GM23338 (cell line): ENCODE data around the gene MXRA8. TPM values are rescaled to one million over a fixed set of nuclear protein-coding genes. Genes with fewer than 3 reads are reported as not detected.

ENCODE experiments used
- ATAC-seq: fragments of 200-7000 bp; cut with Tn5 transposase; 3 replicates; pipeline ENCODE4 v1.9.1; 2020
- DNase-seq: peaks from one replicate; pipeline ENCODE4 v3.0.0-alpha.2; 2015; ENCODE audit warnings: low spot score
- H2AFZ ChIP-seq: fragments of 200-600 bp; sonication (generic); 2 replicates; pipeline ENCODE4 v1.8.0; 2016; ENCODE audit warnings: antibody characterized with exemption, mild to moderate bottlenecking, moderate library complexity
- H3F3A ChIP-seq: fragments of 200-600 bp; sonication (generic); replicated peaks from 2 replicates; pipeline ENCODE4 v1.8.0; 2017; ENCODE audit warnings: antibody characterized with exemption, mixed run types, low read depth
- H3K27ac ChIP-seq: fragments of 200-600 bp; sonication (generic); 2 replicates; pipeline ENCODE4 v1.6.1; 2016; ENCODE audit warnings: low read depth
- H3K27me3 ChIP-seq: fragments of 200-600 bp; sonication (generic); 2 replicates; pipeline ENCODE4 v1.8.0; 2016; ENCODE audit warnings: mild to moderate bottlenecking, mixed run types, moderate library complexity; ENCODE audit not compliant: insufficient read depth
- H3K36me3 ChIP-seq: fragments of 200-600 bp; sonication (generic); 2 replicates; pipeline ENCODE4 v1.8.0; 2016; ENCODE audit warnings: mild to moderate bottlenecking; ENCODE audit not compliant: insufficient read depth
- H3K4me1 ChIP-seq: fragments of 200-600 bp; sonication (generic); 2 replicates; pipeline ENCODE4 v1.8.0; 2016; ENCODE audit warnings: mild to moderate bottlenecking, moderate library complexity; ENCODE audit not compliant: insufficient read depth
- H3K4me2 ChIP-seq: fragments of 200-600 bp; sonication (generic); 2 replicates; pipeline ENCODE4 v1.7.1; 2017; ENCODE audit warnings: mixed run types
- H3K4me3 ChIP-seq: fragments of 200-600 bp; sonication (generic); 2 replicates; pipeline ENCODE4 v1.6.1; 2016; ENCODE audit warnings: mixed run types
- H3K79me2 ChIP-seq: fragments of 200-600 bp; sonication (generic); replicated peaks from 2 replicates; pipeline ENCODE4 v1.8.0; 2017; ENCODE audit warnings: mild to moderate bottlenecking; ENCODE audit not compliant: insufficient read depth
- H3K9me2 ChIP-seq: fragments of 200-600 bp; sonication (generic); 2 replicates; pipeline ENCODE4 v1.8.0; 2017; ENCODE audit not compliant: insufficient read depth
- H4K20me1 ChIP-seq: fragments of 200-600 bp; sonication (generic); replicated peaks from 2 replicates; pipeline ENCODE4 v1.8.0; 2017; ENCODE audit warnings: mild to moderate bottlenecking; ENCODE audit not compliant: insufficient read depth
- H3K27ac Mint-ChIP-seq: 2 replicates; pipeline ENCODE4 v1.8.0; 2020; ENCODE audit warnings: inconsistent platforms, mild to moderate bottlenecking, moderate library complexity, mixed read lengths
- H3K27me3 Mint-ChIP-seq: 3 replicates; pipeline ENCODE4 v1.8.0; 2022; ENCODE audit warnings: low read depth, mild to moderate bottlenecking, moderate library complexity, mixed read lengths, inconsistent platforms; ENCODE audit not compliant: insufficient read depth, poor library complexity
- H3K36me3 Mint-ChIP-seq: 3 replicates; pipeline ENCODE4 v1.8.0; 2021; ENCODE audit warnings: low read depth, mild to moderate bottlenecking, inconsistent platforms, moderate library complexity, mixed read lengths
- H3K4me1 Mint-ChIP-seq: 3 replicates; pipeline ENCODE4 v1.8.0; 2020; ENCODE audit warnings: mild to moderate bottlenecking, inconsistent platforms, mixed read lengths
- H3K4me3 Mint-ChIP-seq: 3 replicates; pipeline ENCODE4 v1.8.0; 2021; ENCODE audit warnings: moderate library complexity, mild to moderate bottlenecking, inconsistent platforms, mixed read lengths
- H3K9me3 Mint-ChIP-seq: 3 replicates; pipeline ENCODE4 v1.8.0; 2020; ENCODE audit warnings: moderate library complexity, mild to moderate bottlenecking, inconsistent platforms, mixed read lengths
- CTCF ChIP-seq, 2 experiments: fragments of 200-600 bp in 1 of 2; sonication (generic) in 1 of 2; conservative IDR thresholded peaks; 2 replicates each; pipeline versions ENCODE4 v1.5.1 to v1.6.1; 2016 to 2017; ENCODE audit warnings: antibody characterized with exemption in 2 of 2, low read depth in 2 of 2, mild to moderate bottlenecking in 2 of 2, moderate library complexity in 1 of 2
- ETS1 ChIP-seq: IDR thresholded peaks from 2 replicates; pipeline ENCODE4 v1.6.1; 2016; ENCODE audit warnings: antibody characterized with exemption
- EZH2 ChIP-seq: fragments of 200-600 bp; sonication (generic); IDR thresholded peaks from one replicate; pipeline ENCODE4 v1.8.0; 2017; ENCODE audit warnings: antibody characterized with exemption, mild to moderate bottlenecking, low read depth; ENCODE audit not compliant: unreplicated experiment
- EZH2phosphoT487 ChIP-seq: fragments of 200-600 bp; sonication (generic); IDR thresholded peaks from one replicate; pipeline ENCODE4 v1.8.1; 2018; ENCODE audit warnings: antibody characterized with exemption; ENCODE audit not compliant: unreplicated experiment
- NANOG ChIP-seq: IDR thresholded peaks from 2 replicates; pipeline ENCODE4 v1.6.1; 2016; ENCODE audit warnings: antibody characterized with exemption, borderline replicate concordance
- POLR2AphosphoS5 ChIP-seq: IDR thresholded peaks from 2 replicates; pipeline ENCODE4 v1.6.1; 2016; ENCODE audit warnings: antibody characterized with exemption, low read depth
- REST ChIP-seq: IDR thresholded peaks from one replicate; pipeline ENCODE4 v1.6.1; 2018; ENCODE audit warnings: antibody characterized with exemption; ENCODE audit not compliant: unreplicated experiment
- STAT1 ChIP-seq: IDR thresholded peaks from one replicate; pipeline ENCODE4 v1.6.1; 2016; ENCODE audit warnings: antibody characterized with exemption; ENCODE audit not compliant: unreplicated experiment
- ZNF331 ChIP-seq: fragments of 250-450 bp; sonication (Bioruptor Pico); IDR thresholded peaks from 2 replicates; pipeline ENCODE4 v1.5.0; 2020; ENCODE audit warnings: low read depth, mild to moderate bottlenecking, moderate library complexity
- polyA plus RNA-seq: library from polyadenylated mRNA; unstranded; fragments of >200 nt; fragmentation: Nextera tagmentation; extraction: Ambion mirVana; gene quantifications from 2 replicates; pipeline ENCODE4 v1.2.1, GENCODE V29; 2016
- total RNA-seq: library from RNA; depleted of rRNA; stranded (reverse); fragments of >200 nt; shearing (Covaris generic); gene quantifications from 2 replicates; pipeline ENCODE4 v1.2.3, GENCODE V29; 2014

The MXRA8 gene
- total and polyA plus RNA-seq, 2 experiments from 2014 or later, result 9.1 to 17.2 TPM

- no peak for TF ChIP-seq CTCF (conservative IDR thresholded peaks at IDR 0.05; ENCODE audit: low read depth in 2 of 2)
- no peak for TF ChIP-seq EZH2phosphoT487
- no peak for TF ChIP-seq REST
- no peak for TF ChIP-seq ETS1
These were observed 36.8 kb upstream of the MXRA8 start (continued) for GRCh38 chr1:1395166-1395565.

GRCh38 chr1:1394116-1394515, 35.8 kb upstream of the MXRA8 start:
- ATAC-seq (no peak), DNase-seq (no peak)
- Histone ChIP-seq H3K36me3 (peaks cover 73% of the 10 kb centered on the region), H2AFZ (no peak overlapping the region), H3F3A (peaks cover 47% of the 10 kb centered on the region), H3K27ac (no peak overlapping the region), H3K4me3 (no peak overlapping the region), H3K4me1 (0 out of 2 replicates have a peak, but pooled peaks cover 6% of the 10 kb centered on the region), H4K20me1 (peaks cover 36% of the 10 kb centered on the region), H3K79me2 (peaks cover 63% of the 10 kb centered on the region), H3K9me2 (no peaks in the 10 kb centered on the region), H3K4me2 (no peak overlapping the region), H3K27me3 (no peaks in the 10 kb centered on the region)
- Mint-ChIP-seq H3K27ac (no peak overlapping the region), H3K4me1 (peaks cover 3% of the 10 kb centered on the region; the same call in 2 of the 3 replicates), H3K9me3 (no peaks in the 10 kb centered on the region), H3K36me3 (peaks cover 86% of the 10 kb centered on the region), H3K4me3 (no peak overlapping the region), H3K27me3 (peaks cover 4% of the 10 kb centered on the region)
- no peak for TF ChIP-seq STAT1
- TF ChIP-seq ZNF331 (CRISPR knock-in tag), result no peak
- no peak for TF ChIP-seq EZH2phosphoT487
- no peak for TF ChIP-seq REST
- TF ChIP-seq NANOG, result no peak
- no peak for TF ChIP-seq EZH2
- no peak for TF ChIP-seq CTCF (conservative IDR thresholded peaks at IDR 0.05; ENCODE audit: low read depth in 2 of 2)
- no peak for TF ChIP-seq POLR2AphosphoS5
